Measurements from ENCODE around the gene CASQ1.

DNA sequence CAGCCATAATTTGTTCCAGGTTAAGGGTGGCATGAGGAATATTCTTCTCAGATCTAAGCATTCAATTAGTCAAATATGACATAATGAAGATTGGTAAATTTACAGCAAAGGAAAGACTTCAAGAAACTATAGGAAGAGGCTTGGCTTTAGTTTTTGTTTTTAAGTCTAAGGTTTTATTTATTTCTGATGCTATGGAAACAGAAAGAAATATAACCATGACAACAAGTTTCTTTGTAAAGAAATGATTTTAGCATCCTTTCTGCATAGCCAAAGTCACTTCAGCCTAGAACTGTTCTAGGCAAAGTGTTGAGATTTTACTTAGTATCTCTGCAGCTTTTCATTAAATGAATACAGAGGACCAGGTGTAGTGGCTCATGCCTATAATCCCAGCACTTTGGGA lies 42.5 kb downstream of the CASQ1 start:
- TF ChIP-seq, protein P1, sequence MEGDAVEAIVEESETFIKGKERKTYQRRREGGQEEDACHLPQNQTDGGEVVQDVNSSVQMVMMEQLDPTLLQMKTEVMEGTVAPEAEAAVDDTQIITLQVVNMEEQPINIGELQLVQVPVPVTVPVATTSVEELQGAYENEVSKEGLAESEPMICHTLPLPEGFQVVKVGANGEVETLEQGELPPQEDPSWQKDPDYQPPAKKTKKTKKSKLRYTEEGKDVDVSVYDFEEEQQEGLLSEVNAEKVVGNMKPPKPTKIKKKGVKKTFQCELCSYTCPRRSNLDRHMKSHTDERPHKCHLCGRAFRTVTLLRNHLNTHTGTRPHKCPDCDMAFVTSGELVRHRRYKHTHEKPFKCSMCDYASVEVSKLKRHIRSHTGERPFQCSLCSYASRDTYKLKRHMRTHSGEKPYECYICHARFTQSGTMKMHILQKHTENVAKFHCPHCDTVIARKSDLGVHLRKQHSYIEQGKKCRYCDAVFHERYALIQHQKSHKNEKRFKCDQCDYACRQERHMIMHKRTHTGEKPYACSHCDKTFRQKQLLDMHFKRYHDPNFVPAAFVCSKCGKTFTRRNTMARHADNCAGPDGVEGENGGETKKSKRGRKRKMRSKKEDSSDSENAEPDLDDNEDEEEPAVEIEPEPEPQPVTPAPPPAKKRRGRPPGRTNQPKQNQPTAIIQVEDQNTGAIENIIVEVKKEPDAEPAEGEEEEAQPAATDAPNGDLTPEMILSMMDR (IDR thresholded peaks at IDR 0.05), result no peak
- TF ChIP-seq ZFX (IDR thresholded peaks at IDR 0.05; ENCODE audit: borderline replicate concordance), result no peak

Measured in 22Rv1 (cell line).